ENCODE measurements around the gene PIH1D2.
A peak's percentile ranks its signal among the peaks of the same experiment; 100 is the strongest.
"Not testable (repeated sequence)": the region's sequence is repeated elsewhere in the genome, so short reads cannot be mapped to it uniquely, and the experiment has no call there.

The PIH1D2 gene, protein sequence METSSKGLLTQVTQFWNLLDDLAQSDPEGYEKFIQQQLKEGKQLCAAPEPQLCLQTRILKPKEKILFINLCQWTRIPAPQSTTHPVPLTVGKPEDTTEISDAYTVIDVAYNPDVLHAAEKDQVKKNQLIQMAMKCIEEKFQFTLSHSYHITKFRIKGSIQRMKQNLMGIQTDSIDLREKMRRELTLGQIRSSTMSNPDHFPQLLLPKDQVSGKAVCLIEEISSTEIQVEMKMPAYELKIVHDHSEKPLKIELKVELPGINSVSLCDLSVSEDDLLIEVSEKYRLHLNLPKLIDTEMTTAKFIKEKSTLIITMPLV

DNA sequence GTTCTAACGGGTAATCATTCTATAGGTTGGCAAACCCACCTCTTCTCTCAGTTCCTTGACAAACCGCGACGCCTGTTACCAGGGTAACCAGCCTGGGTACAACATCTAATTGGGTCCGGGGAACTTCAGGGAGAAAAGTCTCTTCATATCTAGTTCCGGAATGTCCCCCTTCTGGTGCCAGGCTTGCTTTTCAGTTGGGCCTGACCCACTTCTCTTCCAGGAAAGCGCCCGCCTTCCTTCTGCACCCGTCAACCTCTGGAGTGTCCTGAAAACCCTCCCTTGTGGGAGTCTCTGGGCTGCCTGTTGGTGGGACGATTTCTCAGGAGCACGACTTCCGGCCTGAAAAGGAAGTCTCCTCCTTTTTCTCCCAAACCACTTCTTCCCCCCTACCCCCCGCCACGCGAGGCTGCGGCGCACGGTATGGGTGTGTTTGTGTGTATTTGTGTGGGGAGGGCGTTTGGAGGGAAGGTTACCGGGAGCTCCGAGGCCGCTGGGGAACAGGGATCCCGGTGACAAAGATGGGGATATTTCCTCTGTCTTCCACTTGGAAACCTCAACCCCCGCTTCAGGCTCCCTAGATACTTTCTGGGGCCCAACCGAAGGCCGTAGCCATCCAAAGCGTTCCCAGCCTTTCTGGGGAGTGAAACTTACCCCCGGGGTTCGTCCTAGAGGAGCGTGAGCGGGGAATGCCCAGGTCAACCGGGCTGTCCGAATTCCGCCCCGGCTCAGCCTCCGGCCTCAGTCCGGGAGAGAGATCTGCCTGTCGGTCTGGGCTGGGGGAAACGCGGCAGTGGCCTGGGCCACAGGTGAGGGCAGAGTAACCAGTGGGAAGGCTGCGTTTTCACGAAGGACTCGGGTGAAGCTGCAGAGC is at the start of gene PIH1D2, which contains the start of gene NKAPD1:
Gene PIH1D2 (minus strand): TSS at position 77 of the 871 bp plus-strand sequence. CDS start 843 bp downstream, outside the sequence.
Gene NKAPD1 (plus strand): TSS at position 359 of the 871 bp plus-strand sequence. CDS start 1,276 bp downstream, outside the sequence.
- no peak for FAIRE-seq

- FAIRE-seq, result no peak
These were observed 49.3 kb upstream of the PIH1D2 start for GRCh38 chr11:112123129-112123528.

DNA sequence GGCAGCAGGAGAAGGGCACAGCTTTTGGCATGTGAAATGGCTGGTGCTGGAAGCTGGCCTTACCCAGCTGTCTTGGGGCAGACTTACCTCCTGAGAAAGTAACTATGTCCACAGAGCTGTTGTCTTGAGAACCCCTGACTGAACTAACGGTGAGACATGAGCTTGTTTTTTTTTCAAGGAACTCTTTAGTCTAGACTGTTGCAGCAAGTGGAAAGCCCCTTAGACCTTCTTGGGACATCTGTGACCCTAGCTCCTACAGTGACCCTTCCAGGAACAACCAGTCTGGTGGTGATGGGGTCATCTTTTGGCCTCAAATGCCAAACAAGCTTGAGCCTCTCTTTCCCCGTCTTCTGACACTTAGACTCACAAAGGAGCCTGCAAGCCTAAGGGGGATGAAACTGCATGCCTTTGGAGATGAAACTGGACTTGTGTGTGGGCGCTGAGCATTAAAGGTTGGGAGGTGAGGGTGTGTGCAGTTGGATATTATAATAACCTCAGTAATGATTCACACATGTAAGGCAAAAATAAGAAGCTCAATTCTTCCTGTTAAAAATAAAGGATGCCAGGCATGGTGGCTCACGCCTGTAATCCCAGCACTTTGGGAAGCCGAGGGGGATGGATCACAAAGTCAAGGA is 48.3 kb upstream of the PIH1D2 start:
- FAIRE-seq, result no peak

GRCh38 chr11:112118176-112118575 is 44.4 kb upstream of the PIH1D2 start:
- FAIRE-seq, result no peak

GRCh38 chr11:112115386-112115785 is 41.6 kb upstream of the PIH1D2 start:
- FAIRE-seq, result no peak

DNA sequence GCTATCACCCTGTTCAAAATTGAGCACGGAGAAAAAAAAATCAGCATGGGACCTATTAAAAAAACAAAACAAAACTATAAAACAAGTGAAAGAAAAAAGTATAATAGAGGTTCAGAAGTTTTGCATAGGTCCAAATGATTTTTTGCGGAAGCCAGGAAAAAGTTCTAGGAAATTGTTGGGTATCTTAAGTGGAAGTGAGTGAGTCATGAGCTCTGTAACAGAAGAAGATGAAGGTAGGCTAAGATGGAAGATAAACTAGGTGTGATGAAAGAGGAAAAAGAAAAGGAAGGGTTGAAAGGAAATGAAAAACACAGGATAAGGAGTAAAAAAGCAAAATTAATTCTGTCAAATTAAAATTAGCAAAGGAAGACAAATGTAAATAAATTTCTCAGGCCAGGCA is 40.6 kb upstream of the PIH1D2 start:
- no peak for FAIRE-seq

DNA sequence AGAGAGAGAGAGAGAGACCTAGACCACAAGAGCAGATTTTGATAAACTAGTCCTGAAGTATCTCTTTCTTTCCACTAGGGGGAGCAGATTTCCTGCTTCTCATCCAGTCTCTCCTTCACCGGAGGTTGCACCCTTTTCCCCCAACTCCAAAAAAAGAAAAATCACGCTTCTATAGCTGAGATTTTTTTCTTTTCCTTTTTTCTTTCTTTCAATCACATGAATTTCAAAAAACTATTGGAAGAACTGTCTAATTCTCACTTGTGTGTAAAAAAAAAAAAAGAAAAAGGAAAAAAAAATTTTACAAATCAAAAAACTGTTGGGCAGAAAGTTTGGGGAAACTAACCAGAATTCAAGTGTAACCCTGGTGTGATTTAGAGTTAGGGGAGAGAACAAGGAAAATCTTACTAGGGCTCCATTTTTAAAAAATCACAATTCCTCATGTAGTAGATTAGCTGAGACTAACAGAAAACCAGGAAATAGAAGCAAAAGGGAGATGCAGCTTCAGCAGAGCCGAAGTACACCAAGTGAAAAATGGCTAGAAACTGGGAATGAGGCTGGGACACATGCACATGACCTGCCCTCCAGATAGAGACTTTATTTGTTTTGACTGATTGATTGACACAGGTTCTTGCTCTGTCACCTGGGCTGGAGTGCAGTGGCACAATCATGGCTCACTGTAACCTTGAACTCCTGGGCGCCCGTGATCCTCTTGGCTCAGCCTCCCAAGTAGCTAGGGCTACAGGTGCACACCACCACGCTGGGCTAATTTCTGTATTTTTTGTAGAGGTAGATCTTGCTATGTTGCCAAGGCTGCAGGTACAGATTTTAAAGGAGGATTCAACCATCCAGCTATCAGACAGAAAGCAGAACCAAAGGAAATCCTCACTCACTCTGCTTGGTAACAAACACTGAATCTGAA is 40.0 kb upstream of the PIH1D2 start:
- FAIRE-seq, result peak; percentile 60

GRCh38 chr11:112106070-112106469 is 32.3 kb upstream of the PIH1D2 start:
- FAIRE-seq, result no peak

DNA sequence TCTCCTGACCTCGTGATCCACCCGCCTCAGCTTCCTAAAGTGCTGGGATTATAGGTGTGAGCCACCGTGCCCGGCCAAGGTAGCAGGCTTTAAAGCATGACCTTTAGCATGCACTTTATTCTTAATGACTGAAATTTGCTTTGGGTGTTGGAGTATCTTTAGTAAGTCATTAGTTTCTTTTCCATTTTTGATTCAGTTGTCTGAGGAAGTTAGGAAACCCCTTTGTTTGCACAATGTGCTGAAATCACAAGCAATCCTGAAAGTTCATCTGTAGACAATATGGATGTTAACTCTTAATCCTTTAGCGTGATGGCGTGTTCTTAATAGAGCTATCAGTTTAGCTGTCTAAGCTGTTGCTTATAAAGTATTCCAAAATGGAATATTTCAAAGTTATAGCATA is 29.6 kb upstream of the PIH1D2 start:
- no peak for FAIRE-seq

DNA sequence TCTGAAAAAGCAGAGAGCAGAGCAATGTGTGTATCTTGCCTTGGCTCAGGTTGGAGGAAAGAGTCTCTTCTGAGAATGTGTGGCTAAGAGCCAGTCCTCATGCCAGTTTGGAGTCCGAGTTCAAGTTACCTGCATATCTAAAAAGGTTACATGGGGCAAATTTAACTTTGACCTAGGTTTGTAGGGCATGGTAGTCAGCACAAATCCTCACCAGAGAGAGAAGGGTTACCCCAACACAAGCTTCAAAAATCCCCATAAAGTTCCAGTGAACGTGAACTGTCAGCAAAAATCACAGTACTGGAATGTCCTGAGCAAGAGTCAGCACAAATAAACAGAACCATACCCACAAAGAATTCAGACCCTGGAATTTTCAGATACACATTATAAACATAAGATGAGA is 26.6 kb upstream of the PIH1D2 start:
- FAIRE-seq, result no peak

GRCh38 chr11:112097734-112098528 is 24.1 kb upstream of the PIH1D2 start:
- no peak for FAIRE-seq

DNA sequence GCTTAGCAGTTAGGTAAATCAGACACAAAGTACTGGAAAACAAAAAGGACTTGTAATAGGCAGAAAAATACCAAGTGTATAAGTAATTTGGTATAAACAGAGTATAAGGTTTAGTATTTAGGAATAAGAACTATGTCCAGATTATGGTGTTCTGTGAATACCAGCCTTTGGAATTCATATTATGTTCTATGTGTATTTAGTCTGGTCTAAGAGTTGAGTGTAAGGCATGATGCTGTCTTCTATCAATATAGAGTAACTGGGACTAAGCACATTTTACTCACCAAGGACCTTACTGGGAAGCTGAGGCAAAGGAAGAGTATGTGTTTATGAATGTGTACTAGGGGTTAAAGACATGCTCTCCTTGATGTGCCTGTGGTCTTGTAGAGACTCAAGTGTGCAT is 22.4 kb upstream of the PIH1D2 start:
- FAIRE-seq, result no peak

DNA sequence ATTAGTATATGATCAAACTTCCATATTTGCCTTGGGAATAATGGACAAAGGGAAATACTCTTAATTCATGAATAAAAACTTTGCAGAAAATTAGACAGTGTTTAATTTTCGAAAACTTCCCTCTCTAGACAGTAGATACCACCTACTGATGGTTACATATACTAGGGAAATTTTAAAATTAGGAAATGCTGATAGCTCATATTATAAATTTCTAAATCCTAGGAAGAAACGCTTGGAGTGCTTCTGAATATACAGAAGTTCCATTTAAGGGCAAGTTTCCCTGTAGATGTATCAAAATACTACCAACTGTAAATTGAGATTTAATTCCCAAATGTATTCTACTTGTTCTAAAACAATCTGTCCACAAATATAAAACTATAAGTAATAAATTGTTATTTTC is 21.5 kb upstream of the PIH1D2 start:
- FAIRE-seq, result not testable (repeated sequence)

GRCh38 chr11:112087212-112087611 is 13.4 kb upstream of the PIH1D2 start:
- FAIRE-seq, result no peak

- peak; percentile 32 for FAIRE-seq
These were observed 12.8 kb upstream of the PIH1D2 start, which contains the start of the genes SDHD and TIMM8B for GRCh38 chr11:112086422-112087191. Gene SDHD (plus strand): TSS chr11:112086873. CDS start chr11:112086908, 35 bp downstream. Gene TIMM8B (minus strand): TSS chr11:112086756. CDS start chr11:112086723, 33 bp downstream.

- FAIRE-seq, result no peak
These were observed 12.1 kb upstream of the PIH1D2 start for GRCh38 chr11:112085822-112086421.

DNA sequence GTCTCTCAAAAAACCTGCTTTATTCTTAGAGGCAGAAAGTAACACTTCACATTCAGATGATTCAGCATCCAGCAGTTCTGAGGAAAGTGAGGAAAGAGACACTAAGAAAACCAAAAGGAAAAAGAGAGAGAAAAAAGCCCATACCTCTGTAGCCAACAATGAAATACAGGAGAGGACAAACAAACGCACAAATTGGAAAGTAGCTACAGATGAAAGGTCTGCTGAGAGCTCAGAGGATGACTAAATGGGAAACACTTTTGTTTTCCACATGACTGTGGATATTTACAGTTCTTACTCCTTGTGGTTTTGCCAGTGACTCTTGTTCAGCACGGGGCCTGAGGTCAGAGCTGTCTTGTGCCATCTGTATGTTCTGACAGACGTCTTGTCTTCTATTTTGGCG is 8.9 kb upstream of the PIH1D2 start:
- no peak for FAIRE-seq

GRCh38 chr11:112062923-112063322 is 10.9 kb downstream of the PIH1D2 start:
- no peak for FAIRE-seq

DNA sequence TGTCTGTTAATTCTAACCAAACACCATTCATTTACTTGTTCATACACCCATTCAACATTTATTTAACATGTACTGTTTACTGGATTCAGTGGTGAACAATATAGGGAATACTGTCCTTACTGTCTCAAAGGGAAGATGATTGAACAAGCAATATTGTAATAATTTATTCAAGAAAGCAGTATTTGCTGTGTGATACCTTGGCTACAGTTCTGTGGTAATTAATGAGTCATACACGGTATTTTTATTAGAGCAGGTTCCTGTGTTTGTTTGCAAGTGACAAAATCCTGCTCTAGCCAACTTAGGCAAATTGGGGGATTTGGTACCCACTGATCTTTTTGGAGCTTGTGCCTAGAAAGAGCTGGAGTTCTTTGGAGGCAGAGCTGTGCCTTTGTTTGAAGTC is 15.7 kb downstream of the PIH1D2 start:
- no peak for FAIRE-seq

DNA sequence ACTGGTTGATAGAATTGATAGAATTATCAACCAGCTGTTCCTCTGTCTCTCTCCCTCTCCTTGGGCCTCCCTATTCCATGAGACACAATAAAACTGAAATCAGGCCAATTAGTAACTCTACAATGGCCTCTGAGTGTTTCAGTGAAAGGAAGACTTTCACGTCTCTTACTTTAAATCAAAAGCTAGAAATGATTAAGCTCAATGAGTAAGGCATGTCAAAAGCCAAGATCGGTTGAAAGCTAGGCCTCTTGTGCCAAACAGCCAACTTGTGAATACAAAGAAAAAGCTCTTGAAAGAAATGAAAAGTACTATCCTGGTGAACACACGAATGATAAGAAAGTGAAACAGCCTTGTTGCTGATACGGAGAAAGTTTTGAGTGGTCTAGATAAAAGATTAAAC is 16.6 kb downstream of the PIH1D2 start:
- no peak for FAIRE-seq
